DMS79 treated with DMSO at 0.1 percent for 48 hours (cell line): ENCODE results near the gene ZNF135.

Source experiments
- DNase-seq: peaks from one replicate; lab custom pipeline; 2025; lab: John Stamatoyannopoulos, UW

Gene ZNF135

GRCh38 chr19:58046856-58047255 lies 12.2 kb upstream of the ZNF135 start:
- DNase-seq, result no peak

DNA sequence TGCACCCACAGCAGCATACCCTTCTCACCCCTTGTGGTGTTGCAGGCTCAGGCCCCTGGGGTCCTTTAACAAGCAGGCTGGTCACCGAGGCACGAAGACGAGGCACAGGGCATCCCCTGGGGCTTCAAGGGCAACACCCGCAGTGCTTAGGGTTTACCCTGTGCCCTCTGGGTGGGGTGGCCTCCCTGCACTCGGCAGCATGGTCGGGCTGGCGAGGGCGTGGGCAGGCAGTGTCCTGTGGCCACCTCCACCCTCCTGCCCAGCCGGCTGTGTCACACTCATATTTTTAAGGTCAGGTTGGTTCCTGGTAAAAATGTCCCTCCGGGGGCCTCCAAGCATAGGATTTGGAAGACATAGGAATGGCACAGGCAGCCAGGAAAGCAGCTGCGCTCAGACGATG lies 11.4 kb upstream of the ZNF135 start:
- DNase-seq, result no peak

DNA sequence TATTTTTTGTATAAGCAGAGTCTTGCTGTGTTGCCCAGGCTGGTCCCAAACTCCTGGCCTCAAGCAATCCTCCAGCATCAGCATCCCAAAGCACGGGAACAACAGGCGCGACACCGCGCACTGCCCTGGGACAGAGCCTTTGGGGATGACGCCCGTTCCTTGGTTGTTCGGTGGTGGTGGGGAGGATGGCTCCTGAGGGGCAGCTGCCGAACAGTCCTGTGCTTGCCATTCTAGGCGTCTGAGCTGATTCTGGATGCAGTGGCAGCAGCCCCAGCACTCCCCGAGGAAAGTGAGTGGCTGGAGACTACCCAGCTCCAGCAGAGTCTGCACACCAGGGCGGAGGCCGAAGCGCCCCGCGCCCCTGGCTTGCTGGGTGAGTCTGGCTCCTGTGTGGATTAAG lies 6.8 kb upstream of the ZNF135 start:
- no peak for DNase-seq

GRCh38 chr19:58053480-58054156 lies 5.5 kb upstream of the ZNF135 start:
- DNase-seq, result no peak

- no peak for DNase-seq
Observed at GRCh38 chr19:58054901-58055874, 3.9 kb upstream of the ZNF135 start.

GRCh38 chr19:58056261-58056660 lies 2.8 kb upstream of the ZNF135 start:
- no peak for DNase-seq

DNA sequence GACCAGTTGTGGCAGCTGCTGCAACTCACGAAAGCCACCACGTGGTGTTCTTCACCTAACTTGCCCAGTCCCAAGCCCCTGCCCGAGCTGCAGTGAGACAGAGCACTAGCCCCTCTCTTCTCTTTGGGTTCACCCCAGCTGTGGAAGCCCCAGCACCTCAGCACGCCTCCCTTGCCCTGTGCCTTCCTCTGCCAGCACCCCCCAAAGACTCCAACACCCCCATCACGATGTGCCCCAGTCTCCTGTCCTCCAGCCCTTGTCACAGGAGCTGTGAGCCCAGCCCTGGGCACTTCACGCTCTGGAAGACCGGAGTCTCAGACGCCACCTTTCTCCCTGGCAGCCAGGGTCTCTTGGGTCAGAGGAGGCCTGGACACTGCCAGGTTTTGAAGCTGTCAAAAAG lies 2.2 kb upstream of the ZNF135 start:
- DNase-seq, result no peak

DNA sequence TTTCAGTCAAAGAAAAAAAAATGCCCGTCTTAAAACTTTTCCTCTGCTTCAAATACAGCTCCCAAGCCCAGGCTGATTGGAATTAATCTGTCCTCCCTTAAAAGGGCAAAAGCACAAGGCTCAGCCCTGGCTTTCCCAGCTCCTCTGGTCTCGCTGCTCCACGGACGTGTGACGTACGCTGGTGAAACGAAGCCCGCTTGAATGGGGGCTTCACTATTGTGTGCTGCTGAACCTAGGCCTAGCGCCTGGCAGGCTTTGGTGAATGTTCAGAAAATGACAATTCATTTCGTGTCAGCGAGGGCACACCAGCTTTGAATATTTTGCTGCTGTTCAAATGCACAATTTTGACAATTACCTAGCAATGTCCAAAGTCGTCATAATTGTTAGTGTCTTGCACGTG lies 615 bp upstream of the ZNF135 start:
- DNase-seq, result no peak

GRCh38 chr19:58059671-58060078 lies 593 bp downstream of the ZNF135 start:
- no peak for DNase-seq

DNA sequence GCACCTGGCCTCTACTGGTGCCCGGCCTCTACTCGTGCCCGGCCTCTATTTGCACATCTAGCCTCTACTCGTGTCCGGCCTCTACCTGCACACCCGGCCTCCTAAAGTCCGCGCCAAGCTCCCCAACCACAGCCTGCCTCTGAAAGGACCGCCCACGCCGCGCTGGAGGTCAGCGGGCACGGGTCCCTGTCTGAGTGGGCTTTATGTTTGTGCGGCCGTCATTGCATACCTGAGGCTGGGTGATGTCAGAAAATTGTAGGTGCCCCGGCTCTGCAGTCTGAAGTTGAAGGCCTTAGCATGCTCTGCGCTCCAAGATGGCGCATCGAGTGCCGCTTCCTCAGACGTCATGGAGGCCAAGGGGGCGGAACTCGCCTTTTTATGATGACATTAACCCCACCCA lies 1.1 kb downstream of the ZNF135 start:
- no peak for DNase-seq

GRCh38 chr19:58063712-58064111 lies 4.6 kb downstream of the ZNF135 start:
- DNase-seq, result no peak

DNA sequence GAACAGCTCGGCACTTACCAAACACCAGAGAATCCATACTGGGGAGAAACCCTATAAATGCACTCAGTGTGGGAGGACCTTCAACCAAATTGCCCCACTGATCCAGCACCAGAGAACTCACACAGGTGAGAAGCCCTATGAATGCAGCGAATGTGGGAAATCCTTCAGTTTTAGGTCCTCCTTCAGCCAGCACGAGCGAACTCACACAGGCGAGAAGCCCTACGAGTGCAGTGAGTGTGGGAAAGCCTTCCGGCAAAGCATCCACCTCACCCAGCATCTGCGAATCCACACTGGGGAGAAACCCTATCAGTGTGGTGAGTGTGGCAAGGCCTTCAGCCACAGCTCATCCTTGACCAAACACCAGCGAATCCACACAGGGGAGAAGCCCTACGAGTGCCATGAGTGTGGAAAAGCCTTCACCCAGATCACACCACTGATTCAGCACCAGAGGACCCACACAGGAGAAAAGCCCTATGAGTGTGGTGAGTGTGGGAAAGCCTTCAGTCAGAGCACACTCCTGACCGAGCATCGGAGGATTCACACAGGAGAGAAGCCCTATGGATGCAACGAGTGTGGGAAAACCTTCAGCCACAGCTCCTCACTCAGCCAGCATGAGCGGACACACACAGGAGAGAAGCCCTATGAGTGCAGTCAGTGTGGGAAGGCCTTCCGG lies 8.3 kb downstream of the ZNF135 start:
- DNase-seq, result no peak

DNA sequence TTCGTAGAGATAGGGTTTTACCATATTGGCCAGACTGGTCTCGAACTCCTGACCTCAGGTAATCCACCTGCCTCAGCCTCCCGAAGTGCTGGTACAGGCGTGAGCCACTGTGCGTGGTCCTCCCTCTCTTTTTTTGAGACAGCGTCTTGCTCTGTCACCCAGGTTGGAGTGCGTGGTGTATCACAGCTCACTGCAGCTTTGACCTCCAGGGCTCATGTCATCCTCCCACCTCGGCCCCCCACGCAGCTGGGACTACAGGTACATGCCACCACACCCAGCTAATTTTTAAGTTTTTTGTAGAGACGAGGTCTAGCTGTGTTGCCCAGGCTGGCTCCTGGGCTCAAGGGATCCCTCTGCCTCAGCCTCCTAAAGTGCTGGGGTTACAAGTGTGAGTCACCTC lies 20.7 kb downstream of the ZNF135 start:
- no peak for DNase-seq

DNA sequence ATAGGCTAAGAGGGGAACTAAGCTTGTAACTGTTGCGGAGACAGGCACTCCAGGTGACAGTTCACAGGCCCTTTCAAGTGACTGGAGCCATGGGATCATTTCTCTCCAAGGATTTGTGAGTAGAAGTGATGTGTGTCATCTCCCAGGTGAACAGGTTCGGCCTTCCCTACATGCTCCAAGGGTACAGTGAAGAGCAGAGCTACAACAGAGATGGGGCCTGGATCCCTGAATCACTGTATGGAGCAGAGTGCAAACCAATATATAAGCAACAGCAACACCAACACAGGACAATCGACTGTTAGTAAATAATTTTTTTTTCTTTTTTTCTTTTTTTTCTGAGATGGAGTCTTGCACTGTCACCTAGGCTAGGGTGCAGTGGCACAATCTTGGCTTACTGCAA lies 23.9 kb downstream of the ZNF135 start:
- no peak for DNase-seq

GRCh38 chr19:58084596-58085347 lies 25.7 kb downstream of the ZNF135 start:
- no peak for DNase-seq

GRCh38 chr19:58085348-58085875 lies 26.3 kb downstream of the ZNF135 start:
- DNase-seq, result no peak

GRCh38 chr19:58086825-58087710 lies 28.0 kb downstream of the ZNF135 start:
- DNase-seq, result no peak

DNA sequence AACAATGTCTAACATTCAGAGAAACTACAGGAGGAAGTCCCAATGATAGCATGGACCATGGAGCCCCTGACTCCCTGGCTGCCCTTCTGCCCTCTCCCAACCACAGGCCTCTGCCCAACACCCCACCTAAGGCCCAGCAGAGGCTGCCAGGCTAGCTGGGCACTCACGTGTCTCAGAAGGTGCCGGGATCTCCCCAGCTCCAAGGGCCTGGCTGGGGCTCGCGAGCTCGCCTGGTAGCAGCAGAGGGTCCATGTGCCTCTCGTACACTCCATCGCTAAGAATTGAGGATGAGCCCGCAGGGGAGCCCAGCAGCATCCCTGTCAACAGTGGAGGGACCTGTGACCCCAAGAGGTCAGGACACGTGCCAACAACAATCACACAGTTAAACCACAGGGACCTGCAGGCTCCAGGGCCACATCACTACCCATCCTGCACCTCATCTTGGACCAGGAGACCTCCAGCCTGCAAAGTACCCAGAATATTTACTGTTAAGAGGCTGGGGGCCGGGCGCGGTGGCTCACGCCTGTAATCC lies 29.5 kb downstream of the ZNF135 start:
- DNase-seq, result no peak

DNA sequence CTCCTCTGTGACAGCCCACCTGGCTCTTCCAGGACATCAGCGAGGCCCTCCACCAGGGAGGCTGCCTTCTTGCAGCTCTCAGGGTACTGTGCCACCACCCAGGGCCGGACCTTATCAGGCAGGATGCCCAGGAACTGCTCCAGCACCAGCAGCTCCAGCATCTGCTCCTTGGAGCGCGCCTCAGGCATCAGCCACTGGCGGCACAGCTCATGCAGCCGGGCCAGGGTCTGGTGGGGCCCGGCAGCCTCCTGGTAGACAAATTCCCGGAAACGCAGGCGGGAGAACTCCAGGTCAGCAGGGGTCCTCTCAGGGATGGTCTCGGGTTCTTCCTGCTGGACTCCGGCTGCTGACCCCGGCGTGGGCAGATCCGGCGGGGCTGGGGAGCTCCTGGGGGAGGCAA lies 30.8 kb downstream of the ZNF135 start:
- no peak for DNase-seq

DNA sequence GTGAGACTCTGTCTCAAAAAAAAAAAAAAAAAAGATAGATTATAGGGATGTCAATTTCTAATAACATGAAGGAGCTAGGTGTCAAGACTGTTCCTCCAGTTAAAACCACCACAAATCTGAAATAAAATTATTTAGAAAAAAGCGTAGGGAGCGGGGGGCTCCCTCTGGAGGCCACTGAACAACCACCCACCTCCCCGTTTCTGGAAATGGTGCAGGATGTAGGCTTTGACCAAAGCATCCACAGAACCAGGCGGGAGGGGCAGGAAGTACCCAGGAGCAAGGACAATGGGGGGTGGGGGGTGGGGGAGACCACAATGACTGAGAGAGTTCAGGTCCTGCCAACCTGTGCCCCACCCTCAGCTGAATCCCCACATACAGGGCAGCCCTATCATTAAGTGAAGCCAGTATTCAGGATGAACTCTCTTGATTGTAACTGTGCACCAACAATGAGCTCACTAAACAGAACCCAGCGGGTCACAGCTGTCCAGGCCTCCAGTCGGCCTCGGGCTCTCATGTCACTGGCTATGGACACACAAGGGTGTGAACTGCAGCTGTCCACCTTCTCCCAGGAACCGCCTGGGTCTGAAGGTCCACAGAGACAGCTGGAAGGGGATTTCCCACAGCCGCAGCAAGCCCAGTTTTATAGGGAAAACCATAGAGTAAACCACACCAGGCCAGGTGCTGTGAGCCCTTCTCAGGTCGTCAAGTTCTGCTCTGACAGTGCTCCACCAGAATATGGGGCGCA lies 32.3 kb downstream of the ZNF135 start:
- no peak for DNase-seq
